ELF-1 (cell line): ENCODE measurements around the gene FLYWCH1.

Source experiments
- DNase-seq: peaks from one replicate; pipeline ENCODE4 v3.0.0-alpha.2; 2016; ENCODE audit warnings: low read depth, low spot score

FLYWCH1 gene

DNA sequence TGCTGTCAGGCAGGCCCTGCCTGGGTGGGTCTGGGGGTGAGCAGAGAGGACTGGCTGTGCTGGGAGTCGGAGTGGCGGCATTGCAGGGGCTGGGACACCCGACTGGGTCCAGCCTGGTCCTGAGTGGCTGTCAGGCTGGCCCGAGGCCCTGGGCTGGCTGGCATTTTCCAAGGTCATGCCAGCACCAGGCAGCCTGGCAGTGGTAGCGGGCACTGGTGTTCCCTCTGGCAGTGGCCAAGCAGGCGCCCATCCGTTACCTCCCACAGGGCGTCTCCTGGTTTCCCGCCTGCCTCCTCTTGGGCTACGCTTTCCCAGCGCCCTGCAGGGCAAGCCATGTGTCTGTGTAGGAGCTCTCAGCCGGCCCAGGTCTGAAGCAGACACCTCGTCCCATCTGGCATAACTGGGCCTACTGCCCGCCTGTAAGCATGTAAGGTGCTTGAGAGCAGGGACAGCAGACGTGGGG, 74.2 kb downstream of the FLYWCH1 start:
- no peak for DNase-seq

DNA sequence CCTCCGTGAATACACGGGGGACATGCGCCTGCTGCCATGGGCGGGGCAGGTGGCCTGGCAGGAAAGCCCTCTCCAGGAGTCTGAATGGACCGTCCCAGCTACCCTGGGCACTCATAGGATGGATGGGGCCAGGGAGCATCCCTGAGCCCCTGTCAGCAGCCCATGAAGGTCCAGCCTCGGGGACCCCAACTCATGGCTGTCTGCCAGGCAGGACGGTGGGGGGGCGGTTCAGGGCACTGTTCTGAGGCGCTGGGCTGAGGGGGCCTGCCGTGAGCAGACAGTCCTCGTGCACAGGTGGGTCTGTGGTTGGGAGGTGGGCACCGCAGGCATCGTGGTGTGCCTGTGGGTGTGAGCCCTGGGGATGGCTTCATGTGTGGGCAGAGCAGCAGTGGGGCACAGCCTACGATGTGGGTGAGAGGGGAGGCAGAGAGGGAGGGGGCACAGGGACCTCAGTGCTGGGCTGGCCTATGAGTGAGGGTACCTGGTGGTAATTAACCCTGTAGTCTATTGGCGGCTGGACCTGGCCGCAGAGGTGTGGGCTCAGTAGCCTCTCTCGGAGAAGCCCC, 75.0 kb downstream of the FLYWCH1 start:
- no peak for DNase-seq

DNA sequence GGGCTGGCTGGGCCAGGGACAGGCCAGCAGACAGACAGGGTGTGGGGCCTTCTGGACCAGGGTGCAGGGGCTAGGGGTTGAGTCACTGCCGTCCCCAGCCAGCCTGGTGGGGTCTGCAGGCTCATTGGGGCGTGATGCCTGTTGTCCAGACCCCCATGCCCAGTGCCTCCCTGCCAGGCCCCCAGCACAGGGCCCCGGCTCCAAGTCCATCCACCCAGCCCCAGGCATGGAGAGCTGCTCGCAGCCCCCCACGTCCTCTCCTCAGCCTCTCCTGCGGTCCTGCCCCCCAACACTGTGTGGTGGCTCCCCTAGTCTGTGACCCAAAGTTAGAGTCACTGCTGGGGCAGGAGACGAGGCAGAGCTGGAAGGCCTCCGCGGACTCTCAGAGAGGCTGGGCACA, 75.6 kb downstream of the FLYWCH1 start:
- DNase-seq, result no peak

DNA sequence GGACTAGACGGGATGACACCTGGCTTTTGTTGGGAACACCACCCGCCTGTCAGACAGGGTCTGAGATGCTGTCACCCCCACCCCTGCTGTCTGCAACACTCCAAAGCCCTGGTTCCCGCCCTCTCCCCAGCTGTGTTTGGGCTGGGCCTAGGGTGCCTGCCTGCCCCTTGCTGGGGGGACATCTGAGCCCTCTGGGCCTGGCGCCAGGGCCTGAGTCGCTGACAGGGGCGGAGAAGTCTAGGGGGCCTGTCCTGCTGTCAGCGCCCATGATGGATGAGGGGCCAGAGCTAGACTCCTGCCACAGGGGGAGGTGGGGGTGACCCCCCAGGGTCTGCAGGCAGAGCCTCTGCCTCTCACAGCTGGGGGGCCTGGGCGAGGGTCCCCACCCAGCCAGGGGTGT, 76.1 kb downstream of the FLYWCH1 start:
- DNase-seq, result peak; percentile 62

DNA sequence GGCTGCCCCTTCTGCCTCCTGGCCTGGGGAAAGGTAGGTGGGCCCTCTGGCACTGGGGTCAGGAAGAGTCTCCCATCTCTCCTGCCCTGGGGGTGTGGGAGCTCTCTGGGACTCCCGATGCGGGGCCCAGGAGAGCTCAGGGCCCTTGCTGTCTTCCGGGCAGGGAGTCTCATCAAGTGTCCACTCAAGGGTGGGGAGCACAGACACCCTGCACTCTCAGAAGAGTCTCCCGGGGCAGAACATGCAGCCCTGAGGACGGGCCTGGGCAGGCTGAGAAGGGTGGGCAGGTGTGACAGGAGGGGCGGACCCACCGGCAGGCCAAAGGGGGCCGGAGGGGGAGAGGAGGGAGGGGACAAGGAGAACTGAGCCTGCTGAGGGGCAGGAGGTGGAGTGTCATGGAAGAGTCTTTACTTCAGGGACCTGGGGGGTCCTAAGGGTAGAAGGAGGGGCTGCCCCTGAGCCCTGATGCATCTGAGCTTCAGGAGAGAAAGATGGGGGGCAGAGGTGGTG, 76.9 kb downstream of the FLYWCH1 start:
- DNase-seq, result no peak

DNA sequence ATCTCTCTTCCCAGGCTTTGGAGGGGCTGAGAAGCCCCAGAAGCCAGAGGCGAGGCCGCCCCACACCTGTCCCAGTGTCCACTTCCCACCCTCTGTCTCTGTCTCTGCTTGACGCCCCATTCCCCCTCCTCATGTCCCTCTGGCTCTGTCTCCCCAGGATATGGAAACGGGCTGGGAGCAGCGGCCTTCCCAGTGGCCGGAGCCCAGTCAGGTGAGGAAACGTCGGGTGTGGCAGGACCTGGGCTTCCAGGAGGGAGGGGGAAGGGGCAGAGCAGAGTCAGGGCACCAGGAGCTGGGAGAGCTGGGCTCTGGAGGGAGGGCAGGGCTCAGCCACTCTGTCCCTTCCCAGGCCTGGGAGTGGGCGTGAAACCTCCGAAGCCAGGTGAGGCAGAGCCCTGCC, 79.2 kb downstream of the FLYWCH1 start:
- no peak for DNase-seq

DNA sequence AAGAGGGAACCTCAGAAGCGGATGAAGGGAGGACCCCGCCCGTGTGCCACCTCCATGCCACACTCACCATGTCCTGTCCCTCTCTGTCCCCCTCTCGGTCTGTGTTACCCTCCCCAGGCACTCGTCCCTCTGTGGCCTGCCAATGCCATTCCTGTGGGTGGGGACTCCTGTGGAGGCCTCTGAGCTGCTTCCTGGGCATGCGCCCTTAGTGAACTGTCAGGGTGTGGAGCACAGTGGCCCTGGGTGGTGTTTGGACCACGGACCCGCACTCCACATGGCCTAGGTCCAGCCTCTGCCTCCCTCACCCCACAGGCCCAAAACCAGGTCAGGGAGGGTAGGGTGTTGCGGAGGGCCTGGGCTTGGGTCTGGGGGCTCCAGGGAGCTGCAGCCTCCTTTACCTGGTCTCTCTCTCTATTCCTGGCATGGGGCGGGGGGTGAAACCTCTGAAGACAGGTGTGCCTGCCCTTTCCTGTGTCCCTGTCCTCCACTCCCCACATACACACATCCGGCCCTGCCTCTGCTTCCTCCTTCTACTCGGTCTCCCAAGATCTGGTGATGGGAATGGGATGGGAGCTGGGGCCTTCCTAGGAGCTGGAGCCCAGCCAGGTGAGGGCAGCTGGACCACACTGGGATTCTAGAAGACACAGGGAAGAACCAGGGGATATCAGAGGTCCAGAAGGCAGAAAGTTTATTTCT, 80.0 kb downstream of the FLYWCH1 start:
- DNase-seq, result no peak

DNA sequence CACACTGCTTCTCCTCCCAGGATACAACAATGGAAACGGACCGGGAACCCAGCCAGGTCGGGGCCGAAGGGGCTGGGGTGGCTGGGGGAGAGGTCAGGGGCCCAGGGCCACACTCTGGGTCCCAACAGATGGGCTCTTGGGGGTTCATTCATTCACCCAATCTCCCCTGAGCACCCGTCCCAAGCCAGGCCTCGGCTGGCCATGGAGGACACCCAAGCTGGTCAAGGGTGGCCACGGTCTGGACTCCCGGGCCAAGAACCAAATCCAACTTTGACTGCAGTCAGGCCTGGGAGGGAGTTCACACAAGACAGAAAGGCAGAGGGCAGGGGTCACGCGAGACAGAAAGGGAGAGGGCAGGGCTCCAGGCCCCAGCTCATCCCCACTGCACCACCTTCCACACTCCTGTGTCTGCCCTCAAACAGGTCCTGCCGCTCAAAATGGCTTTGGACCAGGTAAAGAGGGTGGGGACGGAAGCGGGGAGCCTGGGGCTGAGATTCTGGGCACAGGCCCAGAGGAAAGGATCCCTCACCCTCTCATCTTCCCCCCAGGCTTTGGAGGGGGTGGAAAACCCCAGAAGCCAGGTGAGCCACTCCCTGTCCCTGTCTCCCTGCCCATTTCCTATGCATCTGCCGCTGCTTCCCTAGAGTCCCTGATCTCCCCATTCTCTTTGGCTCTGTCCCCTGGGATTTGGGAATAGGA, 80.8 kb downstream of the FLYWCH1 start:
- DNase-seq, result no peak

DNA sequence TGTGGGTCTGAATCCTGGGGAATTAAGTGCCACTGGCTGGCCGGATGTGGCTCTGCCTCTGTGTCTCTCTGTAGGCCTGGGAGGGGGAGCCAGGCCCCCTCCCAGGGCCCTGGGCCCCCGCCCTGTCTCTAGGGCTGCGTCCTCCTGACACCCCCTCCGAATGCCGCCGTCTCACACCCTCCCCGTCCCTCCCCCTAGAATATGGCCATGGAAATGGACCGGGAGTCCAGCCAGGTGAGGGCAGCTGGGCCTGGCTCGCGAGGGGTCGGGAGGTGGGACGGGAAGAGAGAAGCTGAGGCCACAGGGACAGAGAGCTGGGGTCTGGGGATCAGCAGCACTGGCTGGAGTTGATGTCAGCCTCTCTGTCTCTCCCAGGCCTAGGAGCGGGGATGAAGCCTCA, 84.6 kb downstream of the FLYWCH1 start:
- DNase-seq, result no peak

DNA sequence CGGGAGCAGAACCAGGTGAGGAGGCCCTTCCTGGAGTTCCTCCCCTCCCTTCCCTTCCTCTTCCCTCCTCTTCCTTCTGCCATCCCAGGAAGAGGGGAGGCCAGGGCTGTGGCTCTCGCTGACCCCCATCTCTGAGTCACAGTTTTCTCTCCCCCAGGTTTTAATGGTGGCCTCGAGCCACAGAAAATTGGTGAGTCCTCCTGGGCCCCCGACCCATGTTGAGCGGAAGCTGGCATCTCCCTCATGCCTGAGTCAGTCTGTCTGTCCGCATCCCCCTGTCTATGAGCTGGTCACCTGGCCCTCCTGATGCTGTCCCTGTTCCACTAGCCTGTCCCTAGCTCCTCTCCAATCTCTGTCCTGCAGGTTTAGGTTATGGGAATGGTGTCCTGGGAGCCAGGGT, 88.2 kb downstream of the FLYWCH1 start:
- no peak for DNase-seq

DNA sequence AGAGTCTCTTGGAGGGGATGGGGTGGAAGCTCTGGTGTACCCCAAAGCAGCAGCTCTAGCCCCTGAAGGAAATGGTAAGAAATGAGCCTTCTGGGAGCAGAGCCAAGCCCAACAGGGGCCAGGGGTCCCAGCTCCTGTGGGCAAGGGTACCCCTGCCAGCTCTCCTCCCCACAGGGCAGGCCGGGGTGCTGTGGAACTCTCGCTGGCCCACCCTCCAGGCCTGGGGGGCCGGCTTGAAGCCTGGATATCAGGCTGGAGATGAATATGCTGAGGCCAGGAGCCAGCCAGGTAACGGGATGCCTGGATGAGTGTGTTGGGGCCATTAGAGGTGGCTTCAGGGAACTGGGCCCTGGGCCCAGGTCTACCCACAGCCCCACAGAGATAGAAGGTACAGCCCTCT, 88.8 kb downstream of the FLYWCH1 start:
- DNase-seq, result no peak
